Muscle of back (tissue), 13 donors: Measurements from ENCODE around the gene DLAT. TPM values are rescaled to one million over a fixed set of nuclear protein-coding genes. Genes with fewer than 3 reads are reported as not detected.

Experiments used
- DNase-seq, 3 donors: peaks; one replicate each; pipeline versions ENCODE4 v3.0.0 to v3.0.0-alpha.2; 2013
- long read RNA-seq, 9 donors: transcript quantifications; one replicate each; lab custom pipeline, GENCODE V29; 2026
- polyA plus RNA-seq, 10 donors: library from polyadenylated mRNA; unstranded; fragments of 120-200 nt; gene quantifications; one replicate each; pipeline ENCODE4 v1.2.1, GENCODE V29; 2013; ENCODE audit not compliant: insufficient read length in 10 of 10

DLAT gene
- 10 to 100 TPM; 34.9 to 48.9 (median 40.8) TPM for polyA plus RNA-seq
- long read RNA-seq, donor 1, full-length matches to known transcripts: 6 of 6 reads
- long read RNA-seq, donor 1, partial matches to known transcripts: 0 of 6 reads
- long read RNA-seq, donor 1, other reads (novel, unspliced or antisense): 0 of 6 reads
- long read RNA-seq, donor 2, full-length matches to known transcripts: 2 of 8 reads
- long read RNA-seq, donor 2, partial matches to known transcripts: 6 of 8 reads
- long read RNA-seq, donor 2, other reads (novel, unspliced or antisense): 0 of 8 reads
- long read RNA-seq, donor 3: 0 reads
- long read RNA-seq, donor 4, full-length matches to known transcripts: 3 of 3 reads
- long read RNA-seq, donor 4, partial matches to known transcripts: 0 of 3 reads
- long read RNA-seq, donor 4, other reads (novel, unspliced or antisense): 0 of 3 reads
- long read RNA-seq, donor 5, full-length matches to known transcripts: 7 of 16 reads
- long read RNA-seq, donor 5, partial matches to known transcripts: 9 of 16 reads
- long read RNA-seq, donor 5, other reads (novel, unspliced or antisense): 0 of 16 reads
- long read RNA-seq, donor 6, full-length matches to known transcripts: 9 of 9 reads
- long read RNA-seq, donor 6, partial matches to known transcripts: 0 of 9 reads
- long read RNA-seq, donor 6, other reads (novel, unspliced or antisense): 0 of 9 reads
- long read RNA-seq, donor 7, full-length matches to known transcripts: 3 of 3 reads
- long read RNA-seq, donor 7, partial matches to known transcripts: 0 of 3 reads
- long read RNA-seq, donor 7, other reads (novel, unspliced or antisense): 0 of 3 reads
- long read RNA-seq, donor 8, full-length matches to known transcripts: 6 of 6 reads
- long read RNA-seq, donor 8, partial matches to known transcripts: 0 of 6 reads
- long read RNA-seq, donor 8, other reads (novel, unspliced or antisense): 0 of 6 reads
- long read RNA-seq, donor 9, full-length matches to known transcripts: 1 of 1 reads
- long read RNA-seq, donor 9, partial matches to known transcripts: 0 of 1 reads
- long read RNA-seq, donor 9, other reads (novel, unspliced or antisense): 0 of 1 reads

DNA sequence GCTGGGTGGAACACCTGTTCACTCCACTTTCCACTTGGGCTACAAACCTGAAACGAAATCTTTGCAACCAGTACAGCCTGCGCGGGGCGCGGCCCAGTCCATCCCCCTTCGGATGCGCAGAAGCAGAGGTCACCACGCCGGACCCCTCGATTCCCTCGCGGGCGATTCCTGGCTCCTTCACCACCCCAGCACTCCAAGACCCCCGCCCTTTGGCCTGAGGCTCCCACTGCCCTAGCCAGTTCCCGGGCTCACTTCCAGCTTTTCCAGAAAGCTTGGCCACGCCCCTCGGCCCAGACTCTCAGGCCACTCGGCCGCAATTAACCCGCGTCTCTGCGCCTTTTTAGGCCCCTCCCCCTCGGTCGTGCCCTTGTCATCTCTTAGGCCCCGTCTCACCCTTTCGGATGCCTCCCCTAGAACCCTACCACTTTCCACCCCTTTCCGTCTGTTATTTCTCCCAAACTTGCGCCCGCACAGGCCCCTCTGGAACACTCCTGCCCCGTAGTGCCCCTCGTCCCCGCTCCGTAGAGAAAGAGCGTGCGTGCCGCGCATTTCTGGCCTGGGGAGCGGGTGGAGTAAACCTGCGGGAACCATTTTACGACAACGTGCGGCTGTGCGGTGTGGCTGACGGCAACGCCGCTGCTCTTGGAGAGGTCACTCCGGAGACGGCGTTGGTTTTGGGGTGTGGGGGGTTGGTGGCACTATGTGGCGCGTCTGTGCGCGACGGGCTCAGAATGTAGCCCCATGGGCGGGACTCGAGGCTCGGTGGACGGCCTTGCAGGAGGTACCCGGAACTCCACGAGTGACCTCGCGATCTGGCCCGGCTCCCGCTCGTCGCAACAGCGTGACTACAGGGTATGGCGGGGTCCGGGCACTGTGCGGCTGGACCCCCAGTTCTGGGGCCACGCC, at the start of gene DLAT:
TSS of gene DLAT (plus strand) at position 636 of the 906 bp plus-strand sequence. CDS start at position 701, 65 bp downstream.
- peak; percentile 77 to 96 (median 87) for DNase-seq

DNA sequence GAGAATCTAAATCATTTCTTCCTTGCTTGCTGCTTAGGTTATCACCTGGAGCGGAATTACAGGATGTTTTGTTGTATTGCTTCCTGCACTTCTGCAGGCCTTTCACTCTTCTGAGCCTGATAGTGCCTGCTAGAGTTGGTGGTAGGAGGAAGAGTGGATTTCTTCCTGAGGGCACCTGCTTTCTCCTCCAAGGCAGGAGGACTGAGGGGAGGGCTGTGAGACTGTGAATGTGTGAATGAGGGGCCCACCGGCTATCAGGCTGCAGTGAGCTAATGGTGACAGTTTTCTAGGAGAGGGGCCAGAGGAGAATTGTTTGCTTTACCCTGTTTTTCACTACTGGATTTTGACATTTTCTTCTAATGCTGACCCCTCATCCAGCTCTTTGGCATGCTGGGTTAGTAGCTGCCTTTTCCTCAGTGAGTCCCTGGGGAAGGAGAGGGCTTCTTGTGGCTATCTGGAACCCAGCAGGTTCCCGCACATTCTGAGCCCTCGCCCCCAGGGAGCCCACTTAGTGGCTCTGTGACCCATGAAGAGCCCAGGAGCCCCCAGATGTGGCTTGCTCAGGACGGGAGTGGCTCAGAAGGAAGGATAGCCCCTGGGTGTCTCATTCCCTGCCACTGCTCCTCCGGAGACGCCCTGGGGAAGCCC, 49.0 kb upstream of the DLAT start:
- no peak for DNase-seq

DNA sequence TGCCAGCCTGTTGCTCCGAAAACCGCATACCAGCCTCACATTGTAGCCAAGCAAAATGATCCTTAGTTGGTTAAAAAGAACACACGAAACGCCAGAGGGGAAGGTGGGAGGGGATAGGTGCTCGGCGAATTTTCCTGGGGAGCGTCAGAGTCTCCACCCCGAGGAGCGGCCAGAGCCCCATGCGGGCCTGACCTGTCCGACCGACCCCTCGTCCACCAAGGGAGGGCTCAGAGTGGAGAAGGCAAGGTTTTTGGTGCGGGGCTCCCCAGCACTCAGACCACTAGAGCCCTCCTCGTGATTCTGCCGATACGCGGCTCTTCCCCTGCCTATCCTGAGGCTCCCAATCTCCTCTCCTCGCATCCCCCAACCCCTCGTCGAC, 48.5 kb upstream of the DLAT start:
- peak in 1 of 3 donors; percentile 42 for DNase-seq

DNA sequence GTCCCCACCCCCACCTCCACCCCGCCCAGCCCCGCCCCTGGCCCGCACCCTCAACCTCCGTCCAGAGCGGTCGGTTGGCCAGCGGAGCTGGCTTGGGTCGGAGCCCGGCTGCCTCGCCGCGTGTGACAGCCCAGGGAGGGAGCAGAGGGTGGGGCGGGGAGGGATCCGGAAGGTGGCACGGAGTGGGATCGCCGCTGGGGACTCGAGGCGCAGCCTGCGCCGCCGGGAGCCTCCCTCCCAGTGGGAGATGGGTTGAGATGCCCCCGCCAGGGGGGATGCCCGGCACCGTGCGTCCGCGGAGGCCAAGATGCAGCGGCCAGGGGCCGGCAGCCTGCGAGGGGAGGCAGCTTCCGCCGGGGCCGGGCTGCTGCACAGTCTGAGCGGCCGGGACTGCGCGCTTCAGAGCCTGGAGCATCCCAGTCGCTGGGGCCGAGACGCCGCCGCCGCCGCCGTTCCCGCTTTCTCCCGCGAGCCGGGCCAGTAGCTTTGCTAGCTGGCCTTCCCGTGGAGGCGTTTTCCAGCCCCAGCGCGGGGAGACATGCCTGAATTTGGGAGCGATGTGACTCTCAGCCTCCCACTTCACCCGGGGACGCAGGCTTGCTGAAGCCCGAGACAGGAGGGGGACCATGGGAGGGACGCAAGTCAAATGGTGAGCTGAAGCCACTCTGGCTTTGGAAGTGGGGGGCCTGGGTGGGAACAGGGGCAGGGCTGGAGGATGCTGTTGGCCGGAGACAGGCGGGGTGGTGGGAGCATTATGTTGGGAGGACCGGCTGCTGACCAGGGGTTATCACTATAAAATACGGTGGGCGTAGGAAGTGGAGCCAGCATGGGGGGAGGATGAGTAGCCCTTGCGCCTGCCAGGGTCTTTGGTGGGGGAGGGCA, 47.8 kb upstream of the DLAT start:
- DNase-seq: peak in 2 of 3 donors; percentile 48 to 77

DNA sequence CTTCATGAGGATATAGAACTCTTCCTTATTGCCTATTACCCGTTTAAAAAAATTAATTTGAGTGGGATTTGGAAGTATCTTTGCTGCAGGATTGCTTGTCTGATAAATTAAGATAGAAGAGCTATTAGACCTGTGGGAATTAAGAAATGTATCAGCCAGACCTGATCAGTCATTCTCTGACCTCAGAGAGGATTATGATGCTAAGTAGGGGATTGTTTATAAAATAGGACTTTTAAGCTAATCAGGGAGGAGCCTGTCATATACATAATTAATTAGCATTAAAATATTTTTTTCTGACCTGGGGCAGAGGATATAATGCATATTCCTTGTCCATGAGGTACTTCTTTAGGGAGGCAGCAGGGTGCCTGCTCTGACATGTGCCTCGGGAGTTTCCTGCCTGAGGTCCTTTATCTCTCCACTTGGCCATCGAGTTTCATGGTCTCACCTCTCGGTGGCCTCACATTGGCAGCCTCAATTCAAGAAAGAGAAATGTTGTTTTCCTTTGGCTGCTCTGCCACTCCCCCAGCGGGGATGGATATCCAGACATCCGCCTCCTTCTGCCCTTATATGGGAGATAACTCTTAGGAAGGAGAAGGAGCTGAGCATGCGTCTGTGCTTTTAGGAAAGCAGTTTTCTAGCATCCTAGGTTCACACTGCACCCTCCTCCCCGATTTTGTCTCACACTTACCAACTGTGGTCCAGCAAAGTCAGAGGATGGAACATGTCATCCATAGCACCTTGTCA, 47.0 kb upstream of the DLAT start:
- peak; percentile 70 to 91 (median 79) for DNase-seq

DNA sequence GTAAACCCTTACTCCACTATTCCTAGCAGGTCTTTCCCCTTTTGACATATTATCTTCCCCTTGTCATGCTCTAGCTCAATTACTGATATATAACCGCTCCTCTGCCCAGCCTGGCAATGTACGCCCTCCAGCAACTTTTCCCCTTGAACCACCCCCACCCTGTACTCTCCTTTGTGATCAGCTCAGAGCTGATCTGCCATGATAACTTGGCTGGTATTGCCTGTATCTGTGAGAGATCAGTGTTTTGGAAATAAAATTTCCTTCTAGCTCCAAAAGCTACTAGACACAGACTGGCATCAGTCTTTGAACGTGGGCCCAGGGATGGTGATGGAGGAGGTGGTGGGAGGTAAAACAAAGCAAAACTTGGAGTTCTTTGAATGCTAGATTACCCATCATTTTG, 45.1 kb upstream of the DLAT start:
- no peak for DNase-seq

DNA sequence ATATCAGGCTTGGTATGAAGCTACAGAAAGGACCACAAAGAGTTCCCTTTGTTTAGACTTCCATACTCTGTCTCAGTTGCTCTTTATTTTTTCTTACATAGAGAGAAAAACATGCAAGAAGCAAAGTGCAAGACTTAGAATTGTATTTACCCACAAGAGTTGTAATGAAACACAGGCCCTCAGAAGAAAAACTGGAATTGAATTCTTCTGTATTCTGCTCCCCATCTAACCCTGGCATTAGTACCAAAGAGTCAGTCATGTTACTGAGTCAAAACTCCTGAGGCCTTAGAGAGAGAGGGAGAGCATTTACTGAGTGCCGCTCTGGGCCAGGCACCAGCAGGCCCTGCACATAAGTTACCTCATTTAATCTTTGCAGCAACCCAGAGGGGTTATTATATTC, 43.9 kb upstream of the DLAT start:
- DNase-seq: no peak

DNA sequence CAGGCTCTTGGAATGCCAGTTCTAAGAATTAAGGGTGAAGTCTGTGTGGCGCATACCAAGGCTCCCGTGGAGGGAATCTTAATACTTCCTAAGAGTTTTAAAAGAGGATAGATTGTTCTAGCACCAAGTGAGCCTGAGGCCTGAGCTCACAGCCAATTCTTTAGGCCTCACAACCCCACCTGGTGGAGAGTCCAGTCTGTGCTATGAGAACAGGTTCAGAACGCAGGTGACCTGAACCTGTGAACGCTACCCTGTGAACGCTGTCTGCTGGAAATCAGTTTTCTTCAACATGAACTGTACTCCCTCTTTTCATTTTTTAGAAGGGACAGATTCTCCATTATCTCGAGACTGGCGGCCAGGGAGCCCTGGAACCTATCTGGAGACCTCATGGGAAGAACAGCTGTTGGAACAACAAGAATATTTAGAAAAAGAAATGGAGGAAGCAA, 43.2 kb upstream of the DLAT start:
- DNase-seq: peak in 1 of 3 donors; percentile 51

DNA sequence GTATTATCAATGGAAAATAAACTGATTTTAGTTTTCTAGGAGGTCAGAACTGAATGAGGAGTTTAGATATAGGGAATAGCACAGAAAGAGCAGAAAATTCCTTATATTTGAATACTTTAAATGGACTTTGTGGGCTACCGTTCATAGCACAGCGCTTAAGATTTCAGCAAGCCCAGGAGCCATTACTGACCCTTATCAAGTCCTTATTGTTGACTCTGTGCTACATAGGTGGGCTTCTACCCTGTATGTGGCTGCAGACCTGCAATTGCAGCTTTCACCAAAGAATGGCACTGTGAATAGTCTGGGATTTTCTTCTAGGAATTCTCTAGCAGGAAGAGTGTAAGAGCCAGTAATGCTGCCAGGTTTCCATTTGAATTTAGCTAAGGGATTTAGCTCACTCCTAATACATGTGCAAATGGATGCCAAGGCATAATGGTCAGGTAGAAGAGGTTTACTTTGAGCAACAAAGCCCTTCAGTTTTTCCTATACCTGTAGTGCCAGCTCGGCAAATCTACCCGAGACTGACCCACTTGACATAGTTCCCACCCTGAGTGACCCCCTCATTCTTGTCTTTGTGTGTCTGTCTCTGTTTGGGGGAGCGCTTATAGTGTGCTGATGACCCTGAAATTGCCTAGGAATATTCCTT, 42.5 kb upstream of the DLAT start:
- DNase-seq: no peak

DNA sequence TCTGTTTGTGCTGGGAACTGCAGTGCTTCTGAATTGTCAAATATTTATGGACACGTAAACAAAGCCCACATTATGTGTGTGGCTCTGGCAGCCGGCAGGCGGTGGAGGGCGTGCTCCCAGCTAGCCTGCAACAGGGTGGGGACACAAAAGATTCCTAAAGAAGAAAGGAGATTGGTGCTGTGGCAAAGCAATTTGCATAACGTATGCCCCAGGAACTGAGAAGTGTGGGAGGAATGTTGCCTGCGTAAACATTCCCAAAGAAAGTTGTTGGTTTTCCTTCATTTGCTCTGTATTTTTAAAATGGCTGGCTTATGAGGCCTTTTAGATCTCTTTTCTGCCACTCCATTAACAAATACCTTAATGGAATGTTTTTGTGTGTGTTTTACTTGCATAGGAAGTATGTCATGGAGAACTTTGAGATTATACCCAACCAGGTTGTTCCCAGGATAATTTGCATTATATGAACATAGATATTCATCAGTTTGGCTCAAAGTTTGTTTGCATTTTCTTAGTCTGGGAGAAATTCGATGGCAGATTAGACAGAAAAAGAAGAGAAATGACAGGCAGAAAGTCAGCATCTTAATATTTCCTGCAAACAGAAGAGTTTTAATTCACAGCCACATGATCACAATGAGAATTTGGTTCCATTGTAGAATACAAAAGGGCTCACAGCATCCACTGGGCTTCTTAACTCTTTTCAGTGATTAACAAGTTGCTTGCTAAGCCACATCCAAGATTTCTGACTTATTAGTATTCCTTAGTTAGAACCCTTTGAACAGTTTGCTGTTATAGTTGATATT, 41.8 kb upstream of the DLAT start:
- no peak for DNase-seq

DNA sequence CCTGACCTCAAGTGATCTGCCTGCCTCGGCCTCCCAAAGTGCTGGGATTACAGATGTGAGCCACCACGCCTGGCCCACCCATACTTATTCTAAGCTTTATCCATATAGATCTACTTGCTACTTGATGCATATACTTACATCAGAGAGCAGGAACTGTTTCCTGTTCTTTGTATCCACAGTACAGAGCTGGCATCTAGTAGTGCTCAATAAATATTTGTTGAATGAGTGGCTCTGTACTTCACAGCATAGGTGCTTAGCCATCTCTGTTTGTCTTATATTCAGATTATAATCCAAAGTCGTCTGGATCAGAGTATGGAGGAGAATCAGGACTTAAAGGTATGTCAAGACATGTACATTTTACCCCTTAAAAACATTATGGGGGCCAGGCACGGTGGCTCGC, 38.6 kb upstream of the DLAT start:
- DNase-seq: no peak

DNA sequence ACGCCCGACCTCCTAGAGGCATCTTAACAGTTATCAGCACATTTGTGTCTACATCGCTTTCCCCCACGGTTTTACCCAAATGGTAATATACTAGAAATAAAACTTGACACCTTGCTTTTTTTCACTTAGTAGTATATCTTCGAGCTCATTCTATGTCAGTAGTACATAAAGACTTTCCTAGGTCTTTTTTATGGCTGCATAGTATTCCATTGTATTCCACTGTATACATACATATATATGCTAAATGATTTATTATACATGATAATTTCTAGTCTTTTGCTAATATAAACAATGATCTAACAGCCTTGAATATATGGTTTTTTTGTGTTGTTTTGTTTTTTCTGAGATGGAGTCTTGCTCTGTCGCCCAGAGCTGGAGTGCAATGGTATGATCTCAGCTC, 34.8 kb upstream of the DLAT start:
- no peak for DNase-seq

DNA sequence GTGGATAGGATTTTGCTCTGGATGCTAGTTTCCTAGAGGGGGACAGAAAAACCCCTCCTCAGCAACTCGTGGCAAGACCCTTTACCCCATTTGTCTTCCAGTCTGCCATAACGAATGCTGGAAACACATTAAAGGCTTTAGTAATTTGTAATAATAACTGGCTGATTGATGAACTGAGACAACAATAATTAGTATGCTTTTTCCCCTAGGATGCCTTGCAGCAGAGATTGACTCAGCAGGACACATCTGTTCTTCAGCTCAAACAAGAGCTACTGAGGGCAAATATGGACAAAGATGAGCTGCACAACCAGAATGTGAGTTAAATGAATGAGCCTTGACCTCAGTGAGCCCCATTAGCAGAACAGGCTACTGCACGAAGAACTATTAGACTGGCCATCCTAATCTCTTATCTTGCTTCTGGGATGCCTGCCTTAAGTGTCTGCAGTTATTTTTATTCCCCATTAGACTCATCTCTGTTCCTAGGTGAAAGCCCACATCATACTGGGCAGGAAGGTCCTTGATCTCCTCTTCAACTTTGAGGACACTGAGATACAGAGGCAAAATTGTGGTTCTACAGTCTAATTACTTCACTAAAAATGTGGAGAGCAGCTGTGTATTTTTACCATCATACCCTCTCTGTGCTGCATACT, 32.9 kb upstream of the DLAT start:
- no peak for DNase-seq

DNA sequence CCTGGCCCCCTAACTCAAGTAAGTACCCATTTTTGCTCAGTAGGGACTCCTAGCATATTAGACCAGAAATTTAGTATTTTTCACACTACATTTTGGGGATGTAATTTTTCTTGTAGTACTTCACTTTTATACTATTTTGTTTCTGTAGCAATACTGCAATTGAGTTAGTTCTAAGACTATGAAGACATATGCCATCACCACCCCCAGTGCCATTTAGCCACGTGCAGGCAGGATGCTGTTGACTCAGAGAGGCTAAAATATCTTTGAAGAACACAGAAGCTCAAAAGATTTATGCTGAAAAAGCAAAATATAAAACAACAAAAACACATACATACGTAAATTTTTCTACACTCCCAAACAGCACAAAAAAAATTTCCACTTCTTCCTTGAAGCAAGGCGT, 29.1 kb upstream of the DLAT start:
- no peak for DNase-seq

DNA sequence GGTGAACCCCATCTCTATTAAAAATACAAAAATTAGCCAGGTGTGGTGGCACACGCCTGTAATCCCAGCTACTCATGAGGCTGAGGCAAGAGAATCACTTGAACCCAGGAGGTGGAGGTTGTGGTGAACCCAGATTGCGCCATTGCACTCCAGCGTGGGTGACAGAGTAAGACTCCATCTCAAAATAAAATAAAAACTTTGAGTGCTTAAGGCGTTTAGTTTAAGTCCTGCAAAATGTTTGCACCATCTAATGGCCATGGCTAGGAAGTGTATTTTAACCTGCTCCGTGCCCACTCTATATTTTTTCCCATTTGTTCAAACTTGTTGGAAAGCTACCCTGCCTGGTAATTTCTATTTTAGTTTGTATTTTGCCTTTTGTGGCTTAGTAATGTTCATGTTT, 28.5 kb upstream of the DLAT start:
- DNase-seq: peak in 1 of 3 donors; percentile 43

DNA sequence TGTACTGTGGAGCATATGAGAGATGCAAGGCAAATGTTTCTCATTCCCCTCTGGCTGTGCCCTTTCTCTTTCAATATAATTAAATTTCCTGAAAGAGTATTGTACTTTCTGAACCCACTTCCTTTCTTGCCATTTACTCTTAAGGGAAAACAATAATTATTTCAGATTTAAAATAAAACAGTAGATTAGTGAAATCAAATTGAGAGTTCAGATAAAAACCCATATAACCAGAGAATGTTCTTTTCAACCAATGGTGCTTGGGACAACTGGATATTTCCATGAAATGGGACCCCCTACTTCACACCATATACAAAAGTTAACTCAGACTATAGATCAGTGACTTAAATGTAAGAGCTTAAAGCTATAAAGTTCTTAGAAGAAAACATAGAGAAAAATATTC, 26.1 kb upstream of the DLAT start:
- no peak for DNase-seq

DNA sequence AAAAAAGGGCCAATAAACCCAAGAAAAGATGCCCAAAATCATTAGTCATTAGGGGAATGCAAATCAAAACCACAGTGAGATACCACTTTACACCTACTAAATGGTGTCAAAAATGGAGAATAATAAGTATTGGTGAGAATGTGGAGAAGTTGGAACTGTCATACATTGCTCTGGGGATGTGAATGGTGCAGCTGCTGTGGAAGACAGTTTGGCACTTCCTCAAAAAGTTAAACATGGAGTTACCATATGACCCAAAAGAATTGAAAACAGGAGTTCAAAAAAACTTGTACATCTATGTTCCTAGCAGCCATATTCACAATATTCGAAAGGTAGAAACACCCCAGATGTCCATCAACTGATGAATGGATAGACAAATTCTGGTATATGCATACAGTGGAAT, 24.5 kb upstream of the DLAT start:
- no peak for DNase-seq
